Heart right ventricle (tissue), 16 donors: ENCODE data around the gene NTRK1. TPM values are rescaled to one million over a fixed set of nuclear protein-coding genes. Genes with fewer than 3 reads are reported as not detected.

Experiments used
- ATAC-seq, 8 donors: fragments of 200-7000 bp; cut with Tn5 transposase; one replicate each; pipeline ENCODE4 v1.9.1; 2020; ENCODE audit warnings: mild to moderate bottlenecking in 8 of 8, moderate library complexity in 8 of 8, moderate number of reproducible peaks in 1 of 8
- DNase-seq, 2 donors: peaks; one replicate each; pipeline ENCODE4 v3.0.0-alpha.2; 2020
- H3K27ac ChIP-seq, 10 donors: fragments of 200-600 bp; sonication (generic) in 2 of 10; one replicate each; pipeline versions ENCODE4 v1.5.0 to v1.8.0; 2020 to 2022; ENCODE audit warnings: mild to moderate bottlenecking in 3 of 10
- H3K27me3 ChIP-seq, 7 donors: fragments of 200-600 bp; one replicate each; pipeline ENCODE4 v1.8.0; 2021 to 2022; ENCODE audit warnings: mild to moderate bottlenecking in 2 of 7
- H3K36me3 ChIP-seq, 9 donors: fragments of 200-600 bp; sonication (generic) in 1 of 9; one replicate each; pipeline versions ENCODE4 v1.5.0 to v1.8.0; 2020 to 2022; ENCODE audit warnings: mild to moderate bottlenecking in 2 of 9
- H3K4me1 ChIP-seq, 9 donors: fragments of 200-600 bp; sonication (generic) in 1 of 9; one replicate each; pipeline versions ENCODE4 v1.5.0 to v1.8.0; 2020 to 2022; ENCODE audit warnings: mild to moderate bottlenecking in 4 of 9
- H3K4me3 ChIP-seq, 10 donors: fragments of 200-600 bp; sonication (generic) in 2 of 10; one replicate each; pipeline versions ENCODE4 v1.5.0 to v1.8.0; 2020 to 2022; ENCODE audit warnings: mild to moderate bottlenecking in 7 of 10, moderate library complexity in 2 of 10
- H3K9me3 ChIP-seq, 11 donors: fragments of 200-600 bp in 10 of 11; sonication (generic) in 2 of 11; one replicate each; pipeline versions ENCODE4 v1.5.0 to v1.8.0; 2013 to 2022; ENCODE audit warnings: mild to moderate bottlenecking in 2 of 11, control low read depth in 1 of 11, moderate library complexity in 1 of 11
- CTCF ChIP-seq, 9 donors: fragments of 200-600 bp; sonication (generic) in 2 of 9; IDR thresholded peaks; one replicate each; pipeline versions ENCODE4 v1.5.0 to v1.8.0; 2021 to 2022; ENCODE audit warnings: antibody characterized with exemption in 9 of 9, mild to moderate bottlenecking in 5 of 9, moderate library complexity in 1 of 9
- WGBS, 2 donors: extraction: QIAGEN DNeasy Blood & Tissue Kit; methylation state at CpG; one replicate each; pipeline ENCODE4 v1.1.7; 2013; ENCODE audit warnings: inconsistent platforms in 1 of 2; 5-methylcytosine and 5-hydroxymethylcytosine counted together
- intact Hi-C, 10 donors: fragments of 100-400 bp; cut with DNase I; formaldehyde crosslinking; loops; one replicate each; pipeline versions ENCODE4 v1.11.1 to v1.14.2; 2022
- polyA plus RNA-seq, 2 donors: library from polyadenylated mRNA; stranded (reverse); fragments of 200-250 nt; gene quantifications; one replicate each; pipeline ENCODE4 v1.2.3, GENCODE V29; 2013
- total RNA-seq, 10 donors: library from RNA; stranded (reverse); fragmentation: NEBNext Ultra II Directional in 3 of 10; extraction: Animal tissue kit (Norgen Biotek cat#: 25700) in 3 of 10; gene quantifications; one replicate each; pipeline versions ENCODE4 v1.2.1 to v1.2.4, GENCODE V29; 2021 to 2023
- donor health status: Arrhythmogenic right ventricular cardiomyopathy.
- donor health status: ischemic (EF 13 %, LVEDD 7.1; RV severe dilation, severe dysfunction).
- donor health status: healthy with polysubstance abuse.
- donor health status: DM: no; HTN: yes; CAD: no.
- donor health status: DM: no; HTN: no; CAD: no.
- donor health status: ischemic (EF 25% LVEDD 6.9; RV normal size, moderate dysfunction).
- donor health status: ischemic (EF 25% LVEDD 5.7; RV mildly dilated, moderate dysfunction).
- donor health status: healthy.
- donor health status: DM: yes; HTN: yes; CAD: no.
- donor health status: Ischemic cardiomyopathy.
- donor health status: ischemic (EF 35%, LVEDD 5.7; RV mildly dilated, moderate dysfunction).
- donor health status: nonischemic (EF 11% LVEDD 7.7; RV severe dilation, severe dysfunction).
- donor health status: DM: yes; HTN: yes; CAD: no.
- donor health status: PGD.
- donor health status: ischemic (EF 29% LVEDD 5.4; RV normal size, mild dysfunction).
- donor health status: nonischemic (EF 23%, LVEDD 6.1; RV moderate dilation, normal function).

NTRK1 gene
- total and polyA plus RNA-seq, 12 donors, result 0.15 to 3.7 (median 0.69) TPM

- 32 to 34% methylated on average over 7 of the region's 7 CpGs for WGBS, 2 donors
- no peaks in the 10 kb centered on the region for H3K9me3 ChIP-seq
- TF ChIP-seq CTCF (IDR thresholded peaks at IDR 0.05), result peak; percentile 68 to 90 (median 84)
- no peaks in the 10 kb centered on the region for H3K36me3 ChIP-seq
- H3K27me3 ChIP-seq, result peaks cover 0 to 67% (median 45%) of the 10 kb centered on the region in 7 donors
- H3K4me3 ChIP-seq, result no peak overlapping the region
- H3K27ac ChIP-seq, result no peak overlapping the region
- ATAC-seq (peak; percentile 28 to 67 (median 49)), DNase-seq (no peak)
- intact Hi-C loops, result loop anchor here in 5 of 10 donors (1.0 to 10.0 kb wide), 7 partner anchors 21 to 88 kb away; partner anchors contain the start of genes NTRK1 (in 3 of the 5) and LRRC71 (in 1 of the 5)
- peaks cover 0 to 5% (median 0%) of the 10 kb centered on the region in 9 donors for H3K4me1 ChIP-seq
These were observed 21.7 kb upstream of the NTRK1 start for GRCh38 chr1:156838972-156839371.

GRCh38 chr1:156839426-156840109, 21.1 kb upstream of the NTRK1 start:
- H3K4me3 ChIP-seq, result no peak overlapping the region
- H3K9me3 ChIP-seq, result no peaks in the 10 kb centered on the region
- no peak overlapping the region for H3K27ac ChIP-seq
- ATAC-seq (no peak), DNase-seq (no peak)
- intact Hi-C loops, result loop anchor here in 6 of 10 donors (1.0 to 10.0 kb wide), 8 partner anchors 21 to 88 kb away; partner anchors contain the start of genes NTRK1 (in 3 of the 6) and LRRC71 (in 2 of the 6)
- no peak for TF ChIP-seq CTCF (IDR thresholded peaks at IDR 0.05)
- peaks cover 0 to 73% (median 51%) of the 10 kb centered on the region in 7 donors for H3K27me3 ChIP-seq
- H3K36me3 ChIP-seq, result no peaks in the 10 kb centered on the region
- H3K4me1 ChIP-seq, result peaks cover 0 to 5% (median 0%) of the 10 kb centered on the region in 9 donors
- 38% methylated on average over 9 of the region's 9 CpGs for WGBS, 2 donors

- peaks cover 0 to 7% (median 5%) of the 10 kb centered on the region in 9 donors for H3K4me1 ChIP-seq
- no peaks in the 10 kb centered on the region for H3K9me3 ChIP-seq
- WGBS, 2 donors, result 63 to 70% methylated on average over 8 of the region's 8 CpGs
- H3K36me3 ChIP-seq, result no peaks in the 10 kb centered on the region
- intact Hi-C loops, result loop anchor here in 3 of 10 donors (2.0 to 10.0 kb wide), 3 partner anchors 42 to 87 kb away; partner anchors contain the start of gene LRRC71 (in 1 of the 3)
- H3K4me3 ChIP-seq, result no peak overlapping the region
- ATAC-seq, result no peak
- TF ChIP-seq CTCF (IDR thresholded peaks at IDR 0.05), result no peak
- H3K27me3 ChIP-seq, result peaks cover 0 to 77% (median 59%) of the 10 kb centered on the region in 7 donors
- H3K27ac ChIP-seq, result no peak overlapping the region
- DNase-seq, result no peak
These were observed 20.3 kb upstream of the NTRK1 start for GRCh38 chr1:156840186-156840897.

GRCh38 chr1:156840898-156841279, 19.8 kb upstream of the NTRK1 start:
- 66 to 67% methylated on average over 14 of the region's 14 CpGs for WGBS, 2 donors
- intact Hi-C loops, result loop anchor here in 3 of 10 donors (2.0 to 10.0 kb wide), 3 partner anchors 42 to 86 kb away; partner anchors contain the start of gene LRRC71 (in 1 of the 3)
- Histone ChIP-seq H3K9me3 (no peaks in the 10 kb centered on the region), H3K36me3 (no peaks in the 10 kb centered on the region), H3K27ac (no peak overlapping the region), H3K4me1 (peaks cover 0 to 7% (median 5%) of the 10 kb centered on the region in 9 donors), H3K4me3 (no peak overlapping the region), H3K27me3 (peaks cover 3 to 81% (median 64%) of the 10 kb centered on the region in 7 donors)
- ATAC-seq (no peak), DNase-seq (no peak)
- TF ChIP-seq CTCF (IDR thresholded peaks at IDR 0.05), result no peak
